B cell (primary cell): ENCODE measurements around the gene TBC1D21. TPM values are rescaled to one million over a fixed set of nuclear protein-coding genes. Genes with fewer than 3 reads are reported as not detected.

Experiments used
- ATAC-seq: fragments of 200-7000 bp; cut with Tn5 transposase; one replicate; pipeline ENCODE4 v1.10.0; 2021; ENCODE audit warnings: low read depth, mild to moderate bottlenecking, moderate number of reproducible peaks, moderate library complexity
- CTCF ChIA-PET: fragments of 350-600 bp; sonication (Branson Sonifier 250); formaldehyde crosslinking; loops from one replicate; lab custom pipeline; 2021; ENCODE audit warnings: antibody characterized with exemption, inconsistent platforms; lab: Charles Lee
- POLR2A ChIA-PET: fragments of 350-600 bp; sonication (Branson Sonifier 250); formaldehyde crosslinking; loops from one replicate; lab custom pipeline; 2021; ENCODE audit warnings: antibody characterized with exemption; lab: Charles Lee
- DNase-seq: peaks from one replicate; pipeline ENCODE4 v3.0.0; 2013
- H2AFZ ChIP-seq: 2 replicates; pipeline ENCODE4 v1.6.1; 2012; ENCODE audit warnings: mild to moderate bottlenecking, low read depth, low read length; ENCODE audit not compliant: insufficient read depth, poor library complexity, severe bottlenecking
- H3K27ac ChIP-seq, 2 donors: 1 replicate in 1 of 2; 2 replicates in 1 of 2; pipeline ENCODE4 v1.5.1; 2012 to 2013; ENCODE audit warnings: low read length in 2 of 2, mild to moderate bottlenecking in 2 of 2, moderate library complexity in 1 of 2
- H3K27me3 ChIP-seq, 4 experiments: fragments of 200-600 bp in 1 of 4; sonication (generic) in 1 of 4; replicated peaks in 1 of 4; 1 replicate in 2 of 4; 2 replicates in 2 of 4; pipeline versions ENCODE4 v1.6.1 to v1.7.0; 2013 to 2016; ENCODE audit warnings: low read length in 3 of 4, mild to moderate bottlenecking in 2 of 4, mixed read lengths in 1 of 4, moderate library complexity in 1 of 4; ENCODE audit not compliant: insufficient read depth in 4 of 4, control insufficient read depth in 3 of 4; ENCODE audit errors: control extremely low read depth in 1 of 4
- H3K36me3 ChIP-seq, 2 experiments: replicated peaks in 1 of 2; 1 replicate in 1 of 2; 2 replicates in 1 of 2; pipeline versions ENCODE4 v1.6.1 to v1.7.1; 2013; ENCODE audit warnings: low read length in 1 of 2; ENCODE audit not compliant: insufficient read depth in 2 of 2, control insufficient read depth in 1 of 2; ENCODE audit errors: control extremely low read depth in 1 of 2, extremely low read depth in 1 of 2
- H3K4me1 ChIP-seq, 2 donors: fragments of 200-600 bp in 1 of 2; sonication (generic) in 1 of 2; 1 replicate in 1 of 2; 2 replicates in 1 of 2; pipeline versions ENCODE4 v1.5.1 to v1.6.1; 2013 to 2017; ENCODE audit warnings: low read length in 2 of 2; ENCODE audit not compliant: control insufficient read depth in 2 of 2, insufficient read depth in 2 of 2
- H3K4me2 ChIP-seq: replicated peaks from 2 replicates; pipeline ENCODE3; 2012; ENCODE audit warnings: mild to moderate bottlenecking, low read depth, low read length; ENCODE audit not compliant: poor library complexity, severe bottlenecking
- H3K4me3 ChIP-seq, 5 experiments: fragments of 200-600 bp in 1 of 5; sonication (generic) in 1 of 5; 1 replicate in 3 of 5; 2 replicates in 2 of 5; pipeline versions ENCODE4 v1.5.1 to v1.7.0; 2011 to 2016; ENCODE audit warnings: low read length in 4 of 5, mild to moderate bottlenecking in 4 of 5, low read depth in 2 of 5, control low read depth in 1 of 5, moderate library complexity in 1 of 5; ENCODE audit not compliant: insufficient read depth in 1 of 5; ENCODE audit errors: control extremely low read depth in 1 of 5, extremely low read depth in 1 of 5
- H3K79me2 ChIP-seq: fragments of 200-600 bp; sonication (generic); one replicate; pipeline ENCODE4 v1.6.0; 2016; ENCODE audit warnings: low read length; ENCODE audit not compliant: control insufficient read depth, insufficient read depth
- H3K9ac ChIP-seq: fragments of 200-600 bp; sonication (generic); 2 replicates; pipeline ENCODE4 v1.6.1; 2017; ENCODE audit warnings: mild to moderate bottlenecking, low read length, moderate library complexity
- H3K9me3 ChIP-seq, 3 donors: one replicate each; pipeline versions ENCODE4 v1.6.1 to v1.7.1; 2013; ENCODE audit warnings: low read length in 2 of 3; ENCODE audit not compliant: control insufficient read depth in 2 of 3, insufficient read depth in 1 of 3; ENCODE audit errors: control extremely low read depth in 1 of 3
- H4K20me1 ChIP-seq: 2 replicates; pipeline ENCODE4 v1.6.0; 2012; ENCODE audit warnings: mild to moderate bottlenecking, low read length; ENCODE audit not compliant: insufficient read depth, control insufficient read depth, poor library complexity, severe bottlenecking
- H3K27ac Mint-ChIP-seq: one replicate; pipeline ENCODE4 v1.8.0; 2021; ENCODE audit warnings: mixed read lengths
- H3K27me3 Mint-ChIP-seq: one replicate; pipeline ENCODE4 v1.8.0; 2021; ENCODE audit warnings: mixed read lengths
- H3K4me1 Mint-ChIP-seq: one replicate; pipeline ENCODE4 v1.8.0; 2021; ENCODE audit warnings: mixed read lengths
- H3K4me3 Mint-ChIP-seq: one replicate; pipeline ENCODE4 v1.8.0; 2021; ENCODE audit warnings: mixed read lengths
- H3K9me3 Mint-ChIP-seq: one replicate; pipeline ENCODE4 v1.8.0; 2022; ENCODE audit warnings: mixed read lengths; ENCODE audit not compliant: insufficient read depth
- EZH2 ChIP-seq: IDR thresholded peaks from 2 replicates; pipeline ENCODE4 v1.6.1; 2012; ENCODE audit warnings: borderline replicate concordance, low read depth, mild to moderate bottlenecking, moderate library complexity, low read length; ENCODE audit not compliant: insufficient read depth, poor library complexity, severe bottlenecking
- WGBS: methylation state at CpG from one replicate; pipeline ENCODE4 v1.1.5; 2013; ENCODE audit warnings: missing lambda C conversion rate; ENCODE audit not compliant: insufficient coverage; 5-methylcytosine and 5-hydroxymethylcytosine counted together
- intact Hi-C: fragments of 100-400 bp; cut with micrococcal nuclease; formaldehyde crosslinking; loops from one replicate; pipeline ENCODE4 v1.10.0; 2022
- polyA plus RNA-seq: library from polyadenylated mRNA; depleted of rRNA; stranded (reverse); fragments of >200 nt; gene quantifications from 2 replicates; pipeline ENCODE4 v1.2.3, GENCODE V29; 2012
- total RNA-seq, 2 donors: library from RNA; stranded (reverse); fragments of 120-200 nt in 1 of 2; gene quantifications; 1 replicate in 1 of 2; 2 replicates in 1 of 2; pipeline versions ENCODE4 v1.2.3 to v1.2.4, GENCODE V29; 2013 to 2022
- TF ChIP-seq, protein P1 (sequence below): fragments of 200-600 bp; IDR thresholded peaks from one replicate; pipeline ENCODE4 v1.8.0; 2022; ENCODE audit warnings: antibody characterized with exemption, mild to moderate bottlenecking

TBC1D21 gene
- total and polyA plus RNA-seq, 2 donors (not counting 1 experiment from before 2014, with no cell fraction given), result not detected

DNA sequence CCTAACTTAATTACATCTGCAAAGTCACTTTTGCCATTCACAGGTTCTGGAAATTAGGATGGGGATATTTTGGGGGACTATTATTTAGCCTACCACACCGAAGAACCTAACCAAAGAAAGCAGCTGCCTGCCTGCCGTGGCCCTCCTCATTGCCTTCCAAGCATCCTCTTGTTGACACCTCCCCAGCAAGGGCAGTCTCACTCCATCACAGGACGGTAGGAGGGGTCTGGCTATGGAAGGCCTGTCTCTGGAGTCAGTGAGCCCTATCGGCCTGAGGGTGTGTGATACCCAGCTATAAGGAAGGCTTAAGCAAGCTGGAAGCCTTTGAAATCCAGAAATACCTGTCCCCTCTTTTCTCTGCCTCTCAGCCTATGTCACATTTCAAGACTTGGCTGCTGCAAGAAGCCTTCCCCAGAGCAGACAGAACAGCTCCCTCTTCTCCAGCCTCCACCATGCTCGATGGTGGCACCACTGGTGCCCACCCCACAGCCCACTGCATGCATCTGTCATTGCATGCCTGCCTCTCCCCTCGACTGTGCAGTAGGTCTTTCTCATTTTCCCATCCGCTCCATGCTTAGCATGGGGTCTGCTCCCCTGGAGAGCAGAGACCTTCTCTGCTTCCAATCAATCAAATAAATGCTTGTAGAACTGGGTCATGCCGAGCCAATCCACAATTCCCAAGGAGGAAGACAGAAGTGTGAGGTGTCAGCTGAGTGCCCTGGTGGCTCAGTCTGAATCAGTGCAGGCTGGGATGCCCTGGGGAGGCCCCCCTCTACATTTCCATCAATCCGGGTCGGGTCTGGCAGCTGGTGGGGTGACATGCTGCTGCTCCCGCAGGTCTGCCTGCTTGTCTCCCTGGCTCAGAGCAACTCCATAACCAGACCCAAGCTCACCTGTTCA, 29.0 kb downstream of the TBC1D21 start:
- no peaks in the 10 kb centered on the region for H3K4me1 ChIP-seq
- ChIA-PET CTCF (no interaction called here), POLR2A (no interaction called here)
- no peak overlapping the region for H3K27ac Mint-ChIP-seq
- ATAC-seq, result no peak
- peaks cover 0 to 2% (median 0%) of the 10 kb centered on the region in 3 donors for H3K9me3 ChIP-seq
- H2AFZ ChIP-seq, result no peak overlapping the region
- no peak overlapping the region for H3K4me3 ChIP-seq
- no peaks in the 10 kb centered on the region for H3K4me1 Mint-ChIP-seq
- H3K4me3 Mint-ChIP-seq, result no peak overlapping the region
- no peak overlapping the region for H3K9ac ChIP-seq
- H3K27me3 Mint-ChIP-seq, result peaks cover 12% of the 10 kb centered on the region
- H3K4me2 ChIP-seq, result no peak overlapping the region
- H3K27ac ChIP-seq, result no peak overlapping the region
- WGBS, result 89% methylated on average over 8 of the region's 11 CpGs
- no peaks in the 10 kb centered on the region for H4K20me1 ChIP-seq
- TF ChIP-seq, protein P1, sequence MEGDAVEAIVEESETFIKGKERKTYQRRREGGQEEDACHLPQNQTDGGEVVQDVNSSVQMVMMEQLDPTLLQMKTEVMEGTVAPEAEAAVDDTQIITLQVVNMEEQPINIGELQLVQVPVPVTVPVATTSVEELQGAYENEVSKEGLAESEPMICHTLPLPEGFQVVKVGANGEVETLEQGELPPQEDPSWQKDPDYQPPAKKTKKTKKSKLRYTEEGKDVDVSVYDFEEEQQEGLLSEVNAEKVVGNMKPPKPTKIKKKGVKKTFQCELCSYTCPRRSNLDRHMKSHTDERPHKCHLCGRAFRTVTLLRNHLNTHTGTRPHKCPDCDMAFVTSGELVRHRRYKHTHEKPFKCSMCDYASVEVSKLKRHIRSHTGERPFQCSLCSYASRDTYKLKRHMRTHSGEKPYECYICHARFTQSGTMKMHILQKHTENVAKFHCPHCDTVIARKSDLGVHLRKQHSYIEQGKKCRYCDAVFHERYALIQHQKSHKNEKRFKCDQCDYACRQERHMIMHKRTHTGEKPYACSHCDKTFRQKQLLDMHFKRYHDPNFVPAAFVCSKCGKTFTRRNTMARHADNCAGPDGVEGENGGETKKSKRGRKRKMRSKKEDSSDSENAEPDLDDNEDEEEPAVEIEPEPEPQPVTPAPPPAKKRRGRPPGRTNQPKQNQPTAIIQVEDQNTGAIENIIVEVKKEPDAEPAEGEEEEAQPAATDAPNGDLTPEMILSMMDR, result no peak
- no peak for TF ChIP-seq EZH2
- no peaks in the 10 kb centered on the region for H3K9me3 Mint-ChIP-seq
- intact Hi-C loops, result no loop called here
- H3K36me3 ChIP-seq, result no peaks in the 10 kb centered on the region
- DNase-seq, result no peak
- H3K79me2 ChIP-seq, result no peaks in the 10 kb centered on the region
- H3K27me3 ChIP-seq, result peaks cover 0 to 3% (median 0%) of the 10 kb centered on the region in 4 experiments
